Lower leg skin (tissue), 3 donors: ENCODE data around the gene C4BPA.

ENCODE experiments used
- POLR2A ChIP-seq, 2 donors: fragments of 450-650 bp; IDR thresholded peaks; one replicate each; pipeline ENCODE4 v1.6.1; 2016 to 2017; ENCODE audit warnings: antibody characterized with exemption in 2 of 2, mild to moderate bottlenecking in 1 of 2, moderate library complexity in 1 of 2
- TF ChIP-seq, protein P1 (sequence below), 3 donors: fragments of 450-650 bp; IDR thresholded peaks; one replicate each; pipeline ENCODE4 v1.5.1; 2016; ENCODE audit warnings: antibody characterized with exemption in 3 of 3, mild to moderate bottlenecking in 3 of 3, moderate library complexity in 2 of 3

DNA sequence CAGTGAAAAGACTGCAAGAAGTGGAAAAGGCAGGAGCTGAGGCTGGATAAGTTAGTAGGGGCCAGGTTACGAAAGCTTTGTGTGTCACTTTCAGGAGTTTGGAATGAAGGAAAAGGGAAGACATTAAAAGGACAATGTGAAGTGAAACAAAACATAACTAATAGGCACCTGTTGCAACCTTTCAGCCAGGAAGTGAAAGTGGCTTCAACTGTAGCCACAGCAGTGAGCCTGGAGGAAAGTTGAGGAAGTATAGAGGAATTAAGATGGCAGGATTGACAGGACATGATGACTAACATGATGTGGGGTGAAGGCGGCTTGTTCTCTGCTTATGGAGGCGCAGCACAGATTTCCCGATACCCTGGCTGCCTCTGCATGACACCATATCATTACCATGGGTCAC, 68.9 kb downstream of the C4BPA start:
- TF ChIP-seq, protein P1, sequence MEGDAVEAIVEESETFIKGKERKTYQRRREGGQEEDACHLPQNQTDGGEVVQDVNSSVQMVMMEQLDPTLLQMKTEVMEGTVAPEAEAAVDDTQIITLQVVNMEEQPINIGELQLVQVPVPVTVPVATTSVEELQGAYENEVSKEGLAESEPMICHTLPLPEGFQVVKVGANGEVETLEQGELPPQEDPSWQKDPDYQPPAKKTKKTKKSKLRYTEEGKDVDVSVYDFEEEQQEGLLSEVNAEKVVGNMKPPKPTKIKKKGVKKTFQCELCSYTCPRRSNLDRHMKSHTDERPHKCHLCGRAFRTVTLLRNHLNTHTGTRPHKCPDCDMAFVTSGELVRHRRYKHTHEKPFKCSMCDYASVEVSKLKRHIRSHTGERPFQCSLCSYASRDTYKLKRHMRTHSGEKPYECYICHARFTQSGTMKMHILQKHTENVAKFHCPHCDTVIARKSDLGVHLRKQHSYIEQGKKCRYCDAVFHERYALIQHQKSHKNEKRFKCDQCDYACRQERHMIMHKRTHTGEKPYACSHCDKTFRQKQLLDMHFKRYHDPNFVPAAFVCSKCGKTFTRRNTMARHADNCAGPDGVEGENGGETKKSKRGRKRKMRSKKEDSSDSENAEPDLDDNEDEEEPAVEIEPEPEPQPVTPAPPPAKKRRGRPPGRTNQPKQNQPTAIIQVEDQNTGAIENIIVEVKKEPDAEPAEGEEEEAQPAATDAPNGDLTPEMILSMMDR (IDR thresholded peaks at IDR 0.05): no peak
- no peak for TF ChIP-seq POLR2A (IDR thresholded peaks at IDR 0.05)
